Epithelial cell of prostate (primary cell): ENCODE data around the gene LRTM1.

ENCODE experiments used
- DNase-seq: peaks from one replicate; pipeline ENCODE4 v3.0.0-alpha.2; 2011; ENCODE audit warnings: low read depth, low spot score
- H3K27ac ChIP-seq: fragments of 450-650 bp; 2 replicates; pipeline ENCODE4 v1.5.1; 2017; ENCODE audit warnings: mild to moderate bottlenecking

LRTM1 gene

GRCh38 chr3:54941690-54942362, 14.0 kb upstream of the LRTM1 start:
- H3K27ac ChIP-seq: no peak overlapping the region
- no peak for DNase-seq

GRCh38 chr3:54940971-54941370, 13.1 kb upstream of the LRTM1 start:
- no peak for DNase-seq
- H3K27ac ChIP-seq: no peak overlapping the region

GRCh38 chr3:54939557-54940300, 11.9 kb upstream of the LRTM1 start:
- no peak for DNase-seq
- no peak overlapping the region for H3K27ac ChIP-seq

GRCh38 chr3:54936561-54936960, 8.7 kb upstream of the LRTM1 start:
- H3K27ac ChIP-seq: no peak overlapping the region
- DNase-seq: no peak

GRCh38 chr3:54935869-54936268, 8.0 kb upstream of the LRTM1 start:
- no peak overlapping the region for H3K27ac ChIP-seq
- no peak for DNase-seq

- H3K27ac ChIP-seq: no peak overlapping the region
- DNase-seq: no peak
Observed at GRCh38 chr3:54932606-54933005, 4.7 kb upstream of the LRTM1 start.

GRCh38 chr3:54931182-54931581, 3.3 kb upstream of the LRTM1 start:
- DNase-seq: no peak
- H3K27ac ChIP-seq: no peak overlapping the region

- no peak overlapping the region for H3K27ac ChIP-seq
- DNase-seq: no peak
Observed at GRCh38 chr3:54918516-54918915, 9.3 kb downstream of the LRTM1 start.

GRCh38 chr3:54917862-54918261, 10.0 kb downstream of the LRTM1 start:
- no peak overlapping the region for H3K27ac ChIP-seq
- DNase-seq: no peak

- no peak for DNase-seq
Observed at GRCh38 chr3:54917174-54917573, 10.7 kb downstream of the LRTM1 start.

GRCh38 chr3:54916732-54917131, 11.1 kb downstream of the LRTM1 start:
- no peak overlapping the region for H3K27ac ChIP-seq
- DNase-seq: no peak

More at GRCh38 chr3:54917174-54917573, 10.7 kb downstream of the LRTM1 start:
- H3K27ac ChIP-seq: no peak overlapping the region

- no peak overlapping the region for H3K27ac ChIP-seq
- no peak for DNase-seq
Observed at GRCh38 chr3:54915976-54916375, 11.9 kb downstream of the LRTM1 start.

GRCh38 chr3:54915181-54915580, 12.7 kb downstream of the LRTM1 start:
- no peak overlapping the region for H3K27ac ChIP-seq
- DNase-seq: no peak

GRCh38 chr3:54914180-54914579, 13.7 kb downstream of the LRTM1 start:
- no peak overlapping the region for H3K27ac ChIP-seq
- DNase-seq: no peak

- H3K27ac ChIP-seq: no peak overlapping the region
- no peak for DNase-seq
Observed at GRCh38 chr3:54909191-54909590, 18.7 kb downstream of the LRTM1 start.

- no peak for DNase-seq
- H3K27ac ChIP-seq: no peak overlapping the region
Observed at GRCh38 chr3:54906763-54907162, 21.1 kb downstream of the LRTM1 start.

- DNase-seq: no peak
- H3K27ac ChIP-seq: no peak overlapping the region
Observed at GRCh38 chr3:54905920-54906319, 21.9 kb downstream of the LRTM1 start.

- DNase-seq: no peak
- H3K27ac ChIP-seq: no peak overlapping the region
Observed at GRCh38 chr3:54905261-54905888, 22.5 kb downstream of the LRTM1 start.

GRCh38 chr3:54901906-54902685, 25.8 kb downstream of the LRTM1 start:
- DNase-seq: no peak
- H3K27ac ChIP-seq: no peak overlapping the region

- no peak for DNase-seq
- no peak overlapping the region for H3K27ac ChIP-seq
Observed at GRCh38 chr3:54900838-54901591, 26.8 kb downstream of the LRTM1 start.
